HL-60 (cell line): ENCODE measurements around the gene TNIP3.

Source experiments
- GABPA ChIP-seq: IDR thresholded peaks from 2 replicates; pipeline ENCODE4 v1.6.1; 2012; ENCODE audit warnings: low read depth
- POLR2AphosphoS5 ChIP-seq: IDR thresholded peaks from 2 replicates; pipeline ENCODE4 v1.6.1; 2012; ENCODE audit warnings: low read depth
- SPI1 ChIP-seq: IDR thresholded peaks from 2 replicates; pipeline ENCODE4 v1.6.1; 2012; ENCODE audit warnings: low read depth, mild to moderate bottlenecking, borderline replicate concordance
- TF ChIP-seq, protein P1 (sequence below): IDR thresholded peaks from one replicate; pipeline ENCODE4 v1.5.1; 2011; ENCODE audit warnings: low read length, control low read depth, inconsistent platforms; ENCODE audit not compliant: insufficient read depth
- TF ChIP-seq, protein P2 (sequence below): IDR thresholded peaks from 2 replicates; pipeline ENCODE4 v1.6.1; 2012; ENCODE audit warnings: low read depth; ENCODE audit not compliant: insufficient replicate concordance

DNA sequence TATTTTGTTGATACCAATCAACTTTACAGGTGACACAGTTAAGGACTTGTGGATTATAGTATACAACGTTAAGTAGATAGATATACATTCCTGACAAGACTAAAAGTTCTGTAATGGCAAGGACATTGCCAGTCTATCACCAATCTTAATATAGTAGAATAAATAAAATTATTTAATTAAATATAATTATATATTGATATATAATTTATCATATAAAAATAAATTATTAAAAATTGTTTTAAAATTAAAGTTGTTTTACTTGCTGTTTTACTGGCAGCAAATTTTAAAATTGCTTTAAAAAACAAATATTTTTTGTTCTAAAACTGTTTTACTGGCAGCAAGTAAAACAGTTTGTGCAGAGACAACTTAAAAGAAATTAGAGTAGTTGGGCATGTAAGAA lies 18.7 kb downstream of the TNIP3 start:
- TF ChIP-seq, protein P1, sequence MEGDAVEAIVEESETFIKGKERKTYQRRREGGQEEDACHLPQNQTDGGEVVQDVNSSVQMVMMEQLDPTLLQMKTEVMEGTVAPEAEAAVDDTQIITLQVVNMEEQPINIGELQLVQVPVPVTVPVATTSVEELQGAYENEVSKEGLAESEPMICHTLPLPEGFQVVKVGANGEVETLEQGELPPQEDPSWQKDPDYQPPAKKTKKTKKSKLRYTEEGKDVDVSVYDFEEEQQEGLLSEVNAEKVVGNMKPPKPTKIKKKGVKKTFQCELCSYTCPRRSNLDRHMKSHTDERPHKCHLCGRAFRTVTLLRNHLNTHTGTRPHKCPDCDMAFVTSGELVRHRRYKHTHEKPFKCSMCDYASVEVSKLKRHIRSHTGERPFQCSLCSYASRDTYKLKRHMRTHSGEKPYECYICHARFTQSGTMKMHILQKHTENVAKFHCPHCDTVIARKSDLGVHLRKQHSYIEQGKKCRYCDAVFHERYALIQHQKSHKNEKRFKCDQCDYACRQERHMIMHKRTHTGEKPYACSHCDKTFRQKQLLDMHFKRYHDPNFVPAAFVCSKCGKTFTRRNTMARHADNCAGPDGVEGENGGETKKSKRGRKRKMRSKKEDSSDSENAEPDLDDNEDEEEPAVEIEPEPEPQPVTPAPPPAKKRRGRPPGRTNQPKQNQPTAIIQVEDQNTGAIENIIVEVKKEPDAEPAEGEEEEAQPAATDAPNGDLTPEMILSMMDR, result no peak
- no peak for TF ChIP-seq POLR2AphosphoS5
- TF ChIP-seq, protein P2, sequence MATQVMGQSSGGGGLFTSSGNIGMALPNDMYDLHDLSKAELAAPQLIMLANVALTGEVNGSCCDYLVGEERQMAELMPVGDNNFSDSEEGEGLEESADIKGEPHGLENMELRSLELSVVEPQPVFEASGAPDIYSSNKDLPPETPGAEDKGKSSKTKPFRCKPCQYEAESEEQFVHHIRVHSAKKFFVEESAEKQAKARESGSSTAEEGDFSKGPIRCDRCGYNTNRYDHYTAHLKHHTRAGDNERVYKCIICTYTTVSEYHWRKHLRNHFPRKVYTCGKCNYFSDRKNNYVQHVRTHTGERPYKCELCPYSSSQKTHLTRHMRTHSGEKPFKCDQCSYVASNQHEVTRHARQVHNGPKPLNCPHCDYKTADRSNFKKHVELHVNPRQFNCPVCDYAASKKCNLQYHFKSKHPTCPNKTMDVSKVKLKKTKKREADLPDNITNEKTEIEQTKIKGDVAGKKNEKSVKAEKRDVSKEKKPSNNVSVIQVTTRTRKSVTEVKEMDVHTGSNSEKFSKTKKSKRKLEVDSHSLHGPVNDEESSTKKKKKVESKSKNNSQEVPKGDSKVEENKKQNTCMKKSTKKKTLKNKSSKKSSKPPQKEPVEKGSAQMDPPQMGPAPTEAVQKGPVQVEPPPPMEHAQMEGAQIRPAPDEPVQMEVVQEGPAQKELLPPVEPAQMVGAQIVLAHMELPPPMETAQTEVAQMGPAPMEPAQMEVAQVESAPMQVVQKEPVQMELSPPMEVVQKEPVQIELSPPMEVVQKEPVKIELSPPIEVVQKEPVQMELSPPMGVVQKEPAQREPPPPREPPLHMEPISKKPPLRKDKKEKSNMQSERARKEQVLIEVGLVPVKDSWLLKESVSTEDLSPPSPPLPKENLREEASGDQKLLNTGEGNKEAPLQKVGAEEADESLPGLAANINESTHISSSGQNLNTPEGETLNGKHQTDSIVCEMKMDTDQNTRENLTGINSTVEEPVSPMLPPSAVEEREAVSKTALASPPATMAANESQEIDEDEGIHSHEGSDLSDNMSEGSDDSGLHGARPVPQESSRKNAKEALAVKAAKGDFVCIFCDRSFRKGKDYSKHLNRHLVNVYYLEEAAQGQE, result no peak
- TF ChIP-seq GABPA, result no peak
- no peak for TF ChIP-seq SPI1
